GM12864 (cell line): ENCODE data around the gene C1QC.

Experiments used
- DNase-seq: peaks from one replicate; pipeline ENCODE4 v3.0.0-alpha.2; 2011; ENCODE audit warnings: low read depth
- H3K4me3 ChIP-seq: 2 replicates; pipeline ENCODE4 v1.5.1; 2011; ENCODE audit warnings: mild to moderate bottlenecking, low read depth, low read length, control low read depth
- CTCF ChIP-seq: IDR thresholded peaks from 2 replicates; pipeline ENCODE4 v1.5.1; 2011; ENCODE audit warnings: low read depth, mild to moderate bottlenecking, moderate library complexity, low read length, control low read depth, inconsistent platforms; ENCODE audit errors: missing control alignments

The C1QC gene

GRCh38 chr1:22643381-22643780 is at the start of gene C1QC:
TSS of gene C1QC (plus strand) at chr1:22643633. CDS start at chr1:22644024, 391 bp downstream.
- TF ChIP-seq CTCF = no peak
- no peak within 1 kb of the TSS for H3K4me3 ChIP-seq
- DNase-seq = no peak

DNA sequence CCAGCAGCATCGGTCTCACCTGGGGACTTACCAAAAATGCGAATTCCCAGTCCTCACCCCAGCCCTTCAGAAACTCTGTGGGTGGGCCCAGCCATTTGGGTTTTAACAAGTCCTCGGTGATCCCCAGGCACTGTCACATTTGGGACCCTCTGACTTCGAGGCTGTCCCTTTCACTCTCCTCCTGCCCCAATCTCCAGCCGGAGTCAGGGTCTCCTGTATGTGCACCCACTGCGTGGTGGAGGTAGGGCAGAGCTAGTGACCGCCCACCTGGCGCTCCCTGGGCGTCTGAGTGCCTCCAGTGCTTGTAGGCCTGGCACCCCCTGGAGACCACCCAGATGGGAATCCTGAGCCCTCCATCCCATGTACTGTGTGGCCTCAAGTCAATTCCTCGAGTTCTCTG is 49.0 kb upstream of the C1QC start:
- TF ChIP-seq CTCF = no peak
- H3K4me3 ChIP-seq = no peak overlapping the region
- DNase-seq = no peak

DNA sequence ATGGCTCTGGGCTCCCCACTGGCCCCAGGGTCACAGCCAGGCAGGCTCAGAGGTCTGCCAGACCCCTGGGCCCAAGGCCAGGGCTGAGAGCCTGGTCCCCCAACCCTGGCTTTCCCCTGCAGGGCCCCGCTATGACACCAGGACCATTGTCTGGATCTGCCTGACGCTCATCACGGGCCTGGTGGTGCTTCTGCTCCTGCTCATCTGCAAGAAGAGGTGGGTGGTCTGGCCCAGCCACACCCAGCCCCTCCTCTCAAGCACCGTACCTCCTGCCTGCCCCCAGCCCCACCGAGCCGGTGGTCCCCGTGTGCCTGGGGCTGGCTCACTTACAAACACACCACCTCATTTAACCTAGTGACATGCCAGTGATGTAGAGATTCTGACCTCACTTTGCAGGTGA is 48.3 kb upstream of the C1QC start:
- no peak for TF ChIP-seq CTCF
- H3K4me3 ChIP-seq = no peak overlapping the region
- DNase-seq = no peak

- no peak for DNase-seq
- TF ChIP-seq CTCF = no peak
- no peak overlapping the region for H3K4me3 ChIP-seq
Observed at GRCh38 chr1:22597301-22597965, 46.0 kb upstream of the C1QC start.

DNA sequence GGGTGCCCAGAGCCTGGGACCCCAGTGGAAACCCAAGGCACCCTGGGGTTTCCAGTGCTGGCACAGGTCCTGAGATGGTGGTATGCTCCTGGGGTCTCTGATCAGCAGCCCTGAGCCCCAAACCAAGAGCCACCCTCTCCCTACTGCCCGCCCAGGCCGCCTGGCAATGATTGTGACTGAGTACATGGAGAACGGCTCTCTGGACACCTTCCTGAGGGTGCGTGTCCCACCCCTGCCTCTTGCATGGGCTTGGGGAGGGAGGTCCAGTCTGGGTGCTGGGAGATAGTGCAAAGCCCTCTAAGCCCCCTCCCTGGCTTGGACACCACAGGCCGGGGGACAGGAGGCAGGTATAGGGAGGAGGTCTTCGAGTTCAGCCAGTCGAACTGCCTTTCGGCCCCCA is 45.4 kb upstream of the C1QC start:
- no peak for TF ChIP-seq CTCF
- H3K4me3 ChIP-seq = no peak overlapping the region
- DNase-seq = no peak

- no peak for TF ChIP-seq CTCF
- H3K4me3 ChIP-seq = no peak overlapping the region
- no peak for DNase-seq
Observed at GRCh38 chr1:22598736-22599135, 44.7 kb upstream of the C1QC start.
